Right atrium auricular region (tissue), 2 donors: ENCODE measurements around the gene RBM33. TPM values are rescaled to one million over a fixed set of nuclear protein-coding genes. Genes with fewer than 3 reads are reported as not detected.

Source experiments
- DNase-seq: peaks from one replicate; pipeline ENCODE4 v3.0.0-alpha.2; 2019; ENCODE audit warnings: low spot score
- H3K27ac ChIP-seq, 2 donors: fragments of 200-600 bp; sonication (generic); 1 replicate in 1 of 2; 2 replicates in 1 of 2; pipeline ENCODE4 v1.5.1; 2016 to 2019
- H3K27me3 ChIP-seq, 2 donors: fragments of 200-600 bp; sonication (generic); one replicate each; pipeline versions ENCODE4 v1.5.1 to v1.6.0; 2017 to 2019
- H3K36me3 ChIP-seq: fragments of 200-600 bp; sonication (generic); one replicate; pipeline ENCODE4 v1.5.1; 2016
- H3K4me1 ChIP-seq, 2 donors: fragments of 200-600 bp; sonication (generic); one replicate each; pipeline versions ENCODE4 v1.5.1 to v1.6.0; 2017 to 2019
- H3K4me3 ChIP-seq, 2 donors: fragments of 200-600 bp; sonication (generic); 1 replicate in 1 of 2; 2 replicates in 1 of 2; pipeline ENCODE4 v1.5.1; 2017 to 2019; ENCODE audit warnings: mild to moderate bottlenecking in 1 of 2, moderate library complexity in 1 of 2
- H3K9me3 ChIP-seq, 2 donors: fragments of 200-600 bp; sonication (generic); one replicate each; pipeline ENCODE4 v1.5.1; 2019
- CTCF ChIP-seq, 2 donors: fragments of 200-600 bp; sonication (generic); IDR thresholded peaks; one replicate each; pipeline ENCODE4 v1.5.1; 2019; ENCODE audit warnings: antibody characterized with exemption in 2 of 2
- total RNA-seq, 2 donors: library from RNA; depleted of rRNA; stranded (reverse); fragments of >200 nt; gene quantifications; one replicate each; pipeline ENCODE4 v1.1.0, GENCODE V29; 2016

Gene RBM33
- total RNA-seq, 2 donors from 2014 or later = 15.4 to 21.0 TPM

- H3K4me3 ChIP-seq = no peak overlapping the region
- H3K27me3 ChIP-seq = no peaks in the 10 kb centered on the region
- H3K4me1 ChIP-seq = peaks cover 0 to 31% of the 10 kb centered on the region in 2 donors
- H3K36me3 ChIP-seq = peaks cover 66% of the 10 kb centered on the region
- no peaks in the 10 kb centered on the region for H3K9me3 ChIP-seq
- TF ChIP-seq CTCF (IDR thresholded peaks at IDR 0.05) = no peak
- DNase-seq = no peak
- H3K27ac ChIP-seq = no peak overlapping the region
Observed at GRCh38 chr7:155766386-155766785, 121.9 kb downstream of the RBM33 start.

GRCh38 chr7:155766966-155767916 is 122.8 kb downstream of the RBM33 start:
- H3K9me3 ChIP-seq = no peaks in the 10 kb centered on the region
- peaks cover 70% of the 10 kb centered on the region for H3K36me3 ChIP-seq
- no peak overlapping the region for H3K27ac ChIP-seq
- H3K4me3 ChIP-seq = no peak overlapping the region
- H3K27me3 ChIP-seq = no peaks in the 10 kb centered on the region
- no peak for TF ChIP-seq CTCF (IDR thresholded peaks at IDR 0.05)
- peaks cover 0 to 26% of the 10 kb centered on the region in 2 donors for H3K4me1 ChIP-seq
- no peak for DNase-seq

GRCh38 chr7:155769701-155770100 is 125.2 kb downstream of the RBM33 start:
- peaks cover 67% of the 10 kb centered on the region for H3K36me3 ChIP-seq
- TF ChIP-seq CTCF (IDR thresholded peaks at IDR 0.05) = no peak
- H3K4me3 ChIP-seq = no peak overlapping the region
- no peaks in the 10 kb centered on the region for H3K9me3 ChIP-seq
- no peak overlapping the region for H3K27ac ChIP-seq
- H3K4me1 ChIP-seq = peaks cover 0 to under 1% of the 10 kb centered on the region in 2 donors
- no peak for DNase-seq
- H3K27me3 ChIP-seq = no peaks in the 10 kb centered on the region

GRCh38 chr7:155770241-155770640 is 125.8 kb downstream of the RBM33 start:
- Histone ChIP-seq H3K36me3 (peaks cover 69% of the 10 kb centered on the region), H3K4me1 (no peaks in the 10 kb centered on the region), H3K27me3 (no peaks in the 10 kb centered on the region), H3K4me3 (no peak overlapping the region), H3K9me3 (no peaks in the 10 kb centered on the region), H3K27ac (no peak overlapping the region)
- DNase-seq = no peak
- no peak for TF ChIP-seq CTCF (IDR thresholded peaks at IDR 0.05)

GRCh38 chr7:155773531-155773930 is 129.1 kb downstream of the RBM33 start:
- Histone ChIP-seq H3K27me3 (no peaks in the 10 kb centered on the region), H3K4me1 (no peaks in the 10 kb centered on the region), H3K4me3 (no peak overlapping the region), H3K36me3 (peaks cover 53% of the 10 kb centered on the region), H3K27ac (no peak overlapping the region), H3K9me3 (no peaks in the 10 kb centered on the region)
- no peak for DNase-seq
- TF ChIP-seq CTCF (IDR thresholded peaks at IDR 0.05) = no peak
